ENCODE data around the gene KRTAP10-11.

GRCh38 chr21:44670642-44671432 lies 24.6 kb downstream of the KRTAP10-11 start:
- TF ChIP-seq SUZ12 (IDR thresholded peaks at IDR 0.05; ENCODE audit: extremely low read depth, insufficient read depth, insufficient read length), result no peak
- TF ChIP-seq ZNF274 (IDR thresholded peaks at IDR 0.05; ENCODE audit: low read depth, low read length), result no peak
